SK-N-SH (cell line): ENCODE measurements around the gene TUBB6. TPM values are rescaled to one million over a fixed set of nuclear protein-coding genes. Genes with fewer than 3 reads are reported as not detected.

Experiments used
- CTCF ChIA-PET: fragments of 300-600, 350-600 bp; formaldehyde crosslinking; extraction: SDS; loops from one replicate; lab custom pipeline; 2021; lab: Yijun Ruan, JAX
- POLR2A ChIA-PET: fragments of 350-600 bp; sonication (Branson Sonifier 250); formaldehyde crosslinking; extraction: SDS; loops from one replicate; lab custom pipeline; 2020; ENCODE audit warnings: antibody characterized with exemption, inconsistent platforms; lab: Yijun Ruan, JAX
- DNase-seq: peaks from one replicate; pipeline ENCODE4 v3.0.0; 2012
- H2AFZ ChIP-seq: fragments of 200-600 bp; sonication (generic); 2 replicates; pipeline ENCODE4 v1.8.1; 2016; ENCODE audit warnings: antibody characterized with exemption, mild to moderate bottlenecking, low read depth
- H3F3A ChIP-seq: fragments of 200-600 bp; sonication (generic); replicated peaks from 2 replicates; pipeline ENCODE3; 2016; ENCODE audit warnings: antibody characterized with exemption, mild to moderate bottlenecking; ENCODE audit not compliant: insufficient read depth
- H3K27ac ChIP-seq, 2 experiments: fragments of 200-500 bp in 1 of 2; fragments of 200-600 bp in 1 of 2; sonication (Bioruptor generic) in 1 of 2; sonication (generic), shearing (Covaris generic) in 1 of 2; 2 replicates each; pipeline versions ENCODE4 v1.5.1 to v1.6.1; 2014 to 2016; ENCODE audit warnings: low read depth in 2 of 2, inconsistent platforms in 1 of 2, low read length in 1 of 2, mild to moderate bottlenecking in 1 of 2, mixed read lengths in 1 of 2
- H3K27me3 ChIP-seq: fragments of 200-600 bp; sonication (generic), shearing (Covaris generic); 2 replicates; pipeline ENCODE4 v1.6.1; 2016; ENCODE audit warnings: mixed run types; ENCODE audit not compliant: insufficient read depth
- H3K36me3 ChIP-seq, 2 experiments: fragments of 200-500 bp in 1 of 2; fragments of 200-600 bp in 1 of 2; sonication (Bioruptor generic) in 1 of 2; sonication (generic) in 1 of 2; replicated peaks in 1 of 2; 2 replicates each; pipeline versions ENCODE3 to v1.5.1; 2014 to 2016; ENCODE audit warnings: low read length in 1 of 2, mild to moderate bottlenecking in 1 of 2; ENCODE audit not compliant: insufficient read depth in 2 of 2, control insufficient read depth in 1 of 2
- H3K4me1 ChIP-seq, 2 experiments: fragments of 200-500 bp in 1 of 2; fragments of 200-600 bp in 1 of 2; sonication (Bioruptor generic) in 1 of 2; sonication (generic), shearing (Covaris generic) in 1 of 2; 2 replicates each; pipeline versions ENCODE4 v1.5.1 to v1.6.1; 2014 to 2016; ENCODE audit warnings: low read depth in 1 of 2, low read length in 1 of 2, mixed run types in 1 of 2; ENCODE audit not compliant: insufficient read depth in 2 of 2, control insufficient read depth in 1 of 2
- H3K4me2 ChIP-seq: fragments of 200-600 bp; sonication (generic), shearing (Covaris generic); 2 replicates; pipeline ENCODE4 v1.6.1; 2017; ENCODE audit warnings: mixed run types
- H3K4me3 ChIP-seq, 2 experiments: fragments of 200-500 bp in 1 of 2; fragments of 200-600 bp in 1 of 2; sonication (Bioruptor generic) in 1 of 2; sonication (generic), shearing (Covaris generic) in 1 of 2; 2 replicates each; pipeline versions ENCODE4 v1.5.1 to v1.8.1; 2014 to 2016; ENCODE audit warnings: low read depth in 2 of 2, inconsistent platforms in 1 of 2, low read length in 1 of 2, mild to moderate bottlenecking in 1 of 2, mixed read lengths in 1 of 2, moderate library complexity in 1 of 2
- H3K79me2 ChIP-seq: fragments of 200-600 bp; sonication (generic); 2 replicates; pipeline ENCODE4 v1.8.1; 2017; ENCODE audit warnings: mild to moderate bottlenecking; ENCODE audit not compliant: insufficient read depth
- H3K9ac ChIP-seq: fragments of 200-600 bp; sonication (generic); 2 replicates; pipeline ENCODE4 v1.6.1; 2017; ENCODE audit warnings: mixed run types
- H3K9me2 ChIP-seq: fragments of 200-600 bp; sonication (generic); 2 replicates; pipeline ENCODE4 v1.6.1; 2017; ENCODE audit warnings: mixed run types
- H3K9me3 ChIP-seq: fragments of 200-600 bp; sonication (generic); 2 replicates; pipeline ENCODE4 v1.6.1; 2017; ENCODE audit warnings: mixed run types, mild to moderate bottlenecking, moderate library complexity
- H4K20me1 ChIP-seq: fragments of 200-600 bp; sonication (generic); 2 replicates; pipeline ENCODE4 v1.6.1; 2017; ENCODE audit warnings: mild to moderate bottlenecking, mixed run types; ENCODE audit not compliant: insufficient read depth
- CHD2 ChIP-seq: fragments of 150-350 bp; IDR thresholded peaks from 2 replicates; pipeline ENCODE4 v1.6.1; 2018; ENCODE audit warnings: low read length; ENCODE audit not compliant: partially characterized antibody
- FOSL2 ChIP-seq: IDR thresholded peaks from 2 replicates; pipeline ENCODE4 v1.4.0; 2012; ENCODE audit warnings: low read depth, mild to moderate bottlenecking, moderate library complexity, borderline replicate concordance
- IRF3 ChIP-seq: fragments of 150-350 bp; IDR thresholded peaks from 2 replicates; pipeline ENCODE4 v1.6.1; 2016; ENCODE audit warnings: mild to moderate bottlenecking, low read depth, low read length
- JUND ChIP-seq: IDR thresholded peaks from 2 replicates; pipeline ENCODE4 v1.4.0; 2012
- MAX ChIP-seq: IDR thresholded peaks from 2 replicates; pipeline ENCODE4 v1.4.0; 2012; ENCODE audit warnings: low read depth
- MEF2A ChIP-seq: IDR thresholded peaks from 2 replicates; pipeline ENCODE4 v1.4.0; 2012; ENCODE audit warnings: low read depth, borderline replicate concordance
- MXI1 ChIP-seq: IDR thresholded peaks from 2 replicates; pipeline ENCODE4 v1.6.1; 2012; ENCODE audit warnings: mild to moderate bottlenecking, low read depth, low read length, improper control_type of control experiment
- NFIC ChIP-seq: IDR thresholded peaks from 2 replicates; pipeline ENCODE4 v1.4.0; 2012; ENCODE audit warnings: borderline replicate concordance
- POLR2AphosphoS5 ChIP-seq: IDR thresholded peaks from 2 replicates; pipeline ENCODE4 v1.6.1; 2012; ENCODE audit warnings: low read depth, low read length
- RAD21 ChIP-seq: IDR thresholded peaks from 2 replicates; pipeline ENCODE4 v1.6.1; 2012; ENCODE audit warnings: mild to moderate bottlenecking, low read length
- REST ChIP-seq: IDR thresholded peaks from 2 replicates; pipeline ENCODE4 v1.6.1; 2012; ENCODE audit warnings: mild to moderate bottlenecking, low read depth, low read length, moderate library complexity
- RXRA ChIP-seq: IDR thresholded peaks from 2 replicates; pipeline ENCODE4 v1.4.0; 2012; ENCODE audit warnings: low read depth, mild to moderate bottlenecking, borderline replicate concordance
- SIN3A ChIP-seq: IDR thresholded peaks from 2 replicates; pipeline ENCODE4 v1.6.1; 2012; ENCODE audit warnings: low read depth, mild to moderate bottlenecking, low read length, moderate library complexity, borderline replicate concordance
- SMC3 ChIP-seq: IDR thresholded peaks from 2 replicates; pipeline ENCODE4 v1.6.1; 2012; ENCODE audit warnings: low read depth, low read length, improper control_type of control experiment
- TAF1 ChIP-seq: IDR thresholded peaks from 2 replicates; pipeline ENCODE4 v1.6.1; 2012; ENCODE audit warnings: low read depth, mild to moderate bottlenecking, low read length, moderate library complexity, borderline replicate concordance
- TCF12 ChIP-seq: IDR thresholded peaks from 2 replicates; pipeline ENCODE4 v1.4.0; 2012
- USF1 ChIP-seq: IDR thresholded peaks from 2 replicates; pipeline ENCODE4 v1.4.0; 2012; ENCODE audit warnings: low read depth, borderline replicate concordance
- WGBS: methylation state at CpG from one replicate; pipeline ENCODE4 v1.1.6; 2017; ENCODE audit warnings: low lambda C conversion rate; 5-methylcytosine and 5-hydroxymethylcytosine counted together
- polyA plus RNA-seq, 3 experiments: library from polyadenylated mRNA; depleted of rRNA; stranded (reverse); fragments of >200 nt; gene quantifications; 2 replicates each; pipeline ENCODE4 v1.2.3, GENCODE V29; 2012

The TUBB6 gene
- 285 and 387 TPM in 2 replicates for polyA plus RNA-seq (2012; rRNA removed)
- 158 and 241 TPM in 2 replicates for polyA plus RNA-seq (2012; cell fraction: cytosol; rRNA removed)
- polyA plus RNA-seq (2012; cell fraction: nucleus; rRNA removed) = 318 and 338 TPM in 2 replicates

- peaks cover 58% of the 10 kb centered on the region for H3K79me2 ChIP-seq
- peak within 1 kb of the TSS; percentile 99 for H3K9ac ChIP-seq
- no peaks in the 10 kb centered on the region for H3K27me3 ChIP-seq
- peaks cover 3 to 9% of the 10 kb centered on the region in 2 experiments; a peak in 2 of 4 replicates for H3K4me1 ChIP-seq
- H2AFZ ChIP-seq = peak within 1 kb of the TSS; percentile 81
- no peaks in the 10 kb centered on the region for H3K9me2 ChIP-seq
- 0% methylated on average over 4 of the region's 88 CpGs for WGBS
- ChIA-PET POLR2A (no interaction called here), CTCF (interaction anchor here (1.2 to 1.4 kb wide), 2 partner anchors 20 to 36 kb away, joined by 3 to 6 read pairs; no protein-coding TSS in a partner anchor)
- peak within 1 kb of the TSS; percentile 84 for H3K4me2 ChIP-seq
- DNase-seq = peak; percentile 90
- peaks cover 7 to 36% of the 10 kb centered on the region in 2 experiments for H3K36me3 ChIP-seq
- H4K20me1 ChIP-seq = 0 out of 2 replicates have a peak, but pooled peaks cover 4% of the 10 kb centered on the region
- peaks cover 14% of the 10 kb centered on the region for H3K9me3 ChIP-seq
- H3K4me3 ChIP-seq = peak within 1 kb of the TSS; percentile 71 to 84
- TF ChIP-seq FOSL2 = no peak
- TF ChIP-seq TAF1 = peak; percentile 81; the same call in 1 of the 2 replicates
- TF ChIP-seq MEF2A = no peak
- peak; percentile 73 for TF ChIP-seq POLR2AphosphoS5
- TF ChIP-seq NFIC = no peak
- TF ChIP-seq REST = 0 out of 2 replicates have a peak, but pooled peaks have one; percentile 12
- no peak for TF ChIP-seq SIN3A
- no peak for TF ChIP-seq RXRA
- TF ChIP-seq JUND = no peak
- H3F3A ChIP-seq = peaks cover 21% of the 10 kb centered on the region
- H3K27ac ChIP-seq = peak within 1 kb of the TSS; percentile 70 to 93
These were observed at the start of gene TUBB6 for GRCh38 chr18:12307701-12308385. TSS of gene TUBB6 (plus strand) at chr18:12308241. CDS start at chr18:12308293, 52 bp downstream.

- H2AFZ ChIP-seq = no peak overlapping the region
- no peaks in the 10 kb centered on the region for H4K20me1 ChIP-seq
- TF ChIP-seq TCF12 = no peak
- TF ChIP-seq MXI1 = no peak
- TF ChIP-seq MAX = no peak
- no peak for TF ChIP-seq SMC3
- TF ChIP-seq IRF3 = no peak
- TF ChIP-seq USF1 = no peak
- TF ChIP-seq TAF1 = no peak
- TF ChIP-seq NFIC = no peak
- no peak for TF ChIP-seq CHD2
- no peak for TF ChIP-seq RAD21
- 54% methylated on average over 23 of the region's 29 CpGs for WGBS
- peaks cover 91% of the 10 kb centered on the region for H3K27me3 ChIP-seq
- CTCF ChIA-PET = interaction anchor here (1.5 to 1.6 kb wide), 2 partner anchors 13 to 22 kb away, joined by 4 to 9 read pairs; no protein-coding TSS in a partner anchor
- H3K79me2 ChIP-seq = no peaks in the 10 kb centered on the region
- no peaks in the 10 kb centered on the region for H3K9me3 ChIP-seq
- no peaks in the 10 kb centered on the region for H3F3A ChIP-seq
- DNase-seq = no peak
- no peaks in the 10 kb centered on the region for H3K9me2 ChIP-seq
- no peak overlapping the region for H3K27ac ChIP-seq
- H3K4me2 ChIP-seq = no peak overlapping the region
- POLR2A ChIA-PET = no interaction called here
- H3K9ac ChIP-seq = no peak overlapping the region
- H3K4me3 ChIP-seq = no peak overlapping the region
- no peaks in the 10 kb centered on the region for H3K36me3 ChIP-seq
- H3K4me1 ChIP-seq = no peaks in the 10 kb centered on the region; a peak in 1 of 4 replicates
These were observed 49.0 kb upstream of the TUBB6 start for GRCh38 chr18:12258719-12259705.
